Iris pigment epithelial cell (primary cell): ENCODE measurements around the gene PRSS12.

Experiments
- DNase-seq: peaks from one replicate; pipeline ENCODE4 v3.0.0-alpha.2; 2011; ENCODE audit warnings: low read depth

The PRSS12 gene

DNA sequence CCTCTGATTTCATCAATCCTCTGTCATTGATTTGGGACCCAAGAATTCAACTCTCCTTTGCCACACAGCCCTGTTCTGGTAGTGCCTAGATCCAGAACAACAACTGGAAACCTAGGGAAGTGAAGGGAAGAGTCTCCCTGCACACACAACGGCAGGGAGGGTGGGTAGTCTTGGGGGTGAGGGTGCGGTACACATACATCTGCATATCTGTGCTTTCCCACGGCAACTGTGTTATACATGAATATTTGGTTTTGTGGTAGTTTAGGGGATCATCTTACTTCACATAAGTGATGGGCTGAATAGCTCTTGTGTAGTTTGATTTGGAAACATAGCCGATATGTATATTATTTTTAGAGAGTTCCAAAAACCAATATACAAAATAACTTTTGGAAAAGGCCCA is 3.3 kb upstream of the PRSS12 start:
- no peak for DNase-seq

- DNase-seq: no peak
These were observed 2.1 kb upstream of the PRSS12 start for GRCh38 chr4:118354913-118355312.

- no peak for DNase-seq
These were observed 779 bp upstream of the PRSS12 start for GRCh38 chr4:118353534-118354030.

DNA sequence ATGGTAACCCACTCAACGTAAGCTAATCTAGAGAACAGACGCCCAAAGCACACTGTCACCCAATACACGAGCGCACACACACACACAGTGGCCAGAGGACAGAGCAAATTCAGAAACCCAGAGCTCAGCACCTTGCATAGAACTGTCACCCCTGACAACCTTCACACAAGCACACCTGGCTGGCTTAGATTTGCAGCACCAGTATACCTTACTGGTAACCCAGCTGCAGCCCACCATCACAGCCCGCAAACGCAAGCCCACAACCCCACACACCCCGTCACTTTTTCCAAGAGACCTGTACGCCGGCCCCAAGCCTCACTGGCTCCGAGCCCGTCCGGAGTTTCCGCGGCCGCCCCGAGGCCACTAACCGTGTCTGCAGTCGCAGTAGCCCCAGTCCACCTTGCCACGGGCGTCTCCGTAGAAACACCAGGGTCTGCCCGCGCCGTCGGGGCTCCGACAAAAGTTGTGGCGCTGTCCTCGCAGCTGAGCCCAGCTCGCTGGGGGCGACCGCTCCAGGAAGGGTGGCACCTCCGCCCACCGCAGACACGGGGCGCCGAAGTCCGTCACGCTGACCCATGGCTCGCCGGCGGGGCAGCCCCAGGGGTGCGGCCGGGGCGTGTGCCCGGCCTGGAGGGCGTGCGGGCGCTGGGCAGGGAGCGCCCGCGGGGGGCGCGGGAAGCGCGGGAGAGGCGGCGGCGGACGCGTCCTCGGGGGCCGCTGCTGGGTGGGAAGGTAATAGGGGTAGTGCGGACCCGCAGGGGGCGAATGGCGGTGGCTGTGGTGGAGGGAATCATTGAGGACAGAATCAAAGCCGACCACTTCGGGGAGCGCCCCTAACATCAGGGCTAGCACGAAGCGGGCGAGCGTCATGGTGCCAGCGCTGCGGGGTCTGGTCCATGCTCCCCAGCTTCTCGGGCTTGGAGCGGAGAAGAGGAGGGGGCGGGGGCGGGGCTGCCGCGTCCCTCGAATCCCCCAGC is 664 bp downstream of the PRSS12 start:
- DNase-seq: peak; percentile 65

DNA sequence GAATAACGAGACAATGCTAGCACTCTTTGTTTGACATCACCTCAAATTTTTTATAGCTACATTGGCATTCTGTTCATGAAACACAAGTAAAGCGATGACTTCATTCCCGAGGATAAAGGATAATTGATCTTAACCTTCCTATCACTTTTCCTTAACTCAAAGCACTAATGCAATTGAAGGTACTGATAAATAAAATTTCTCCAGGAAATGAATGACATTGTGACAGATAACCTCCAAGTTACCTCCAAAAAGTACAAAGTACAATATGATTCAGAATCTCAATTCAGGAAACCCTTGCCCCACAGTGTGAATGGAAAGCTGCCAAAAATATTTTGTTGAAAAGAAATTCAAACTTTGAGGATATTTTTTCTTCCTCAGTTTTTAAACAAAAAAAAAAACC is 1.8 kb downstream of the PRSS12 start:
- no peak for DNase-seq

GRCh38 chr4:118348886-118349285 is 3.9 kb downstream of the PRSS12 start:
- no peak for DNase-seq

- no peak for DNase-seq
These were observed 6.3 kb downstream of the PRSS12 start for GRCh38 chr4:118346495-118346894.

DNA sequence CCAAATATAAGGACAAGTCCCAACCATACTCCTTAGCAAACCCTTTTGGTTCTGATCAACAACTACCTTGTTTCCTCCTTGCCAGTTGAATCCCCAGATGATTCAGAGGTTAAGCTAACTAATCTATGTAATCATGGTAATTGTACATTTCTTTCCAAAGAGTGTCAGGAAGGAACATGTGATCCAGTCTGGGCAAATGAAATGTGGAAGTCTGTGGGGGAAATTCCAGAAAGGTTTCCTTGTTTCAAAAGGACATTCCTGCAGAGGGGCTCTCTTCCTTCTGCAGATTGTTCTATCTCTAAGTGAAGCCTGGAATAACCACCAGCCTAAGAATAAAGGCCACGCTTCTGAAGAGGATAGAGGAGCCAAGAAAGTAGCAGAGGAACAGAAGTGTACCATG is 7.0 kb downstream of the PRSS12 start:
- peak; percentile 47 for DNase-seq

DNA sequence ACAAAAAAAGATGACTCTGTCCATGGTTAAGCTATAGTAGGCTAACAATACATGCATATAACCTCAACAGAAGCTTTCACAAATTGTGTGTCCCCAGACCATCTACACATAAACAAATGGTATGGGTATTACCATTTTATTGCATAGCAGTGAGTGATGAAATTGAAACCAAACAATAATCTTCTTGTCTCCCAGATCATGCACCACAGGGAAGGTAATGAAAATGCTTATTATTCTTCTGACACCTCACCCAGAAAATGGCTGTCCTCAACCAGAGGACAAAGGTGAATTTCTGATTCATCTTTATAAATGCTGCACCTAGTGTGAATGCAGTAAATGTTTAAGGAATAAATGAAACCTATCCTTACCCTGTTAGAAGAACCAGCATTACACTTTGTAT is 8.0 kb downstream of the PRSS12 start:
- no peak for DNase-seq

DNA sequence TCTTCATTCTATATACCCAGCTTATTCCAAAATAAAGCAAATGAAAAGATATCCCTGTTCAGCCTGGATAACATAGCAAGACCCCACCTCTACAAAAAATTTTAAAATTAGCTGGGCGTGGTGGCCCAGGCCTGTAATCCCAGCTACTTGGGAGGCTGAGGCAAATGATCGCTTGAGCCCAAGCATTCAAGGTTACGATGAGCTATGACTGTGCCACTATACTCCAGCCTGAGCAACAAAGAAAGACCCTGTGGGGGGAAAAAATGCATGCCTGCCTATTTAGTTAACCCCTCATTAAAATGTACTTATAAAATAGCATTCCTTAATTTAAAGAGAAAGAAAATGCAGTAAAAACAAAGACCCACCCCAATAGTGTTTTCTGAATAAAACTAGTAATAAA is 9.3 kb downstream of the PRSS12 start:
- DNase-seq: no peak

DNA sequence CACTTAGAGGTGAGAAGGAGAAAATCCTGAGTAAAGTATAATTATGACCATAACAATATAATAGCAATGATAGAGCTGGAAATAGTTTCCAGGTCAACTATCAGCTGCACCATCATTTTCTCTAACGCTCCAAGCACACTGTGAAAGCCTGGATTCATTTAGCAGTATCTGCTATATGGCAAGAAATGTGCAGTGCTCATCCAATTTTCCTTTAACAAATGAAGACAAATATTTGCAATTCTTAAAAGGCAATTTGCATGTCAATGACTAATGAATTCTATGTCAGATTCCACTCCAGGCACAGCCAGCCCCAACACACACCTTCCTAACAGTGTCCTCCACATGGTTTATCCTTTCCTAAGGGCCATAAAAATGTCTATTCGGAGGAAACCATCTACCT is 12.7 kb downstream of the PRSS12 start:
- no peak for DNase-seq

- DNase-seq: peak; percentile 83
These were observed 13.6 kb downstream of the PRSS12 start for GRCh38 chr4:118338981-118339765.

DNA sequence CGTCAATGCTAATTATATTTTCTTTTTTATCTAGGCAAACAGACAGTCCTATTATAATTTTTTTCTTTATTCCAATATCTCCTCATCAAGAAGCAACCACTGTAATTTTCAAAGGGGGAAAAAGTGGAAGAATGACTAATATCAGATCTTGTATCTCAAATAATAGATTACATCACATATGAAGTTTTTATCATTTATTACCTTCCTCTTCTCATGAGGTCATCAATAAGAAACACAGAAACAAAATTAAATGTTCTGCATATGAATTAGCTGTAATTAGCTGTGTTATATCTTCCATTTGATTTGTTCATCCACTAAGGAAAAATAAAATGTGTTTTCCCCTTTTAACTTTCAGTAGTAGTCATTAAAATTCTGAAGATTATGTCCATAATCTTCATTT is 14.3 kb downstream of the PRSS12 start:
- DNase-seq: no peak

DNA sequence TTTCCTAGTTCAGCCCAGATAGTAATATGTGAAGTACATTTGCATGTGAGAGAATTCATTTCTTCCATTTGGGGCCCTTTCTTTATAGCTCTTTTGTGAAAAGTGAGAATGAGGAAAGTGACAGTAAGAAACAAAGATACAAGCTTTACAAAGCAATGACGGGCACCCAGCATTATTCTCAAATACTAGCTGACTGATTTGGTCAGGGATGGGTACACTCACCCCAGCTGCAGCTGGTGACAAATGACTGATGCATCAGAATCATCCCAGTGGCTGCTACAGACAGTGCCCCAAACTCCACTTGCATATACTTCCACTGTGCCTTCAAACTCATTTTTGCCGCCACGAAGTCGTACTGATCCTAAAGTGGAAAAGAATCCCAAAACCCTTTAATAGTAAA is 14.8 kb downstream of the PRSS12 start:
- no peak for DNase-seq

GRCh38 chr4:118335774-118336173 is 17.0 kb downstream of the PRSS12 start:
- DNase-seq: no peak

GRCh38 chr4:118335324-118335723 is 17.5 kb downstream of the PRSS12 start:
- DNase-seq: no peak

DNA sequence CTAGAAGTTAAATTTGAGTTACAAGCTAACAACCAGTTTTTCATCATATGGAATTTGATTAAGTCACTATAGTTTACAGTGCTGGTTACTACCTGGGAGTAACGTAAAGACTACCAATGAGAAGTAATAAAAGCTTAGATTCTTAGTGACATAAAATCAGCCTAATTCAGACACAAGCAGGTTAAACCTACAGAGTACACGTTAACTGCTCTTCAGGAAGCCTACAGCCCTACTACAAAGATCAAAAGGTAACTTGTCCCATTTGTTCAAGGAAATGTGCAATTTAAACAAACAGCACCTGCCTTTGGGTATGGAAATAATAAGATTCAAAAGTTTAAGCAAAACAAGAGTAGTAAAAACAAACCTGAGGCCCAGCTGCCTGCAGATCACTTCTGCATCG is 21.5 kb downstream of the PRSS12 start:
- no peak for DNase-seq

- no peak for DNase-seq
These were observed 23.0 kb downstream of the PRSS12 start for GRCh38 chr4:118329849-118330248.

GRCh38 chr4:118327554-118328241 is 25.1 kb downstream of the PRSS12 start:
- no peak for DNase-seq

- DNase-seq: no peak
These were observed 26.2 kb downstream of the PRSS12 start for GRCh38 chr4:118326585-118326984.

- no peak for DNase-seq
These were observed 27.4 kb downstream of the PRSS12 start for GRCh38 chr4:118325431-118325830.

- no peak for DNase-seq
These were observed 29.8 kb downstream of the PRSS12 start for GRCh38 chr4:118322831-118323502.
